GM18519 (cell line): ENCODE results near the gene FRMD1.

Experiments
- ATAC-seq: cut with Tn5 transposase; IDR thresholded peaks from one replicate; pipeline ENCODE4 v1.9.1; 2021; ENCODE audit warnings: mild to moderate bottlenecking, moderate library complexity; ENCODE audit not compliant: unreplicated experiment, low FRiP score

Gene FRMD1

GRCh38 chr6:168015009-168015408 lies 64.0 kb downstream of the FRMD1 start:
- ATAC-seq: no peak

GRCh38 chr6:168014428-168014827 lies 64.6 kb downstream of the FRMD1 start:
- no peak for ATAC-seq

- no peak for ATAC-seq
These were observed 65.6 kb downstream of the FRMD1 start for GRCh38 chr6:168013250-168013915.

GRCh38 chr6:168012431-168013249 lies 66.4 kb downstream of the FRMD1 start:
- no peak for ATAC-seq

DNA sequence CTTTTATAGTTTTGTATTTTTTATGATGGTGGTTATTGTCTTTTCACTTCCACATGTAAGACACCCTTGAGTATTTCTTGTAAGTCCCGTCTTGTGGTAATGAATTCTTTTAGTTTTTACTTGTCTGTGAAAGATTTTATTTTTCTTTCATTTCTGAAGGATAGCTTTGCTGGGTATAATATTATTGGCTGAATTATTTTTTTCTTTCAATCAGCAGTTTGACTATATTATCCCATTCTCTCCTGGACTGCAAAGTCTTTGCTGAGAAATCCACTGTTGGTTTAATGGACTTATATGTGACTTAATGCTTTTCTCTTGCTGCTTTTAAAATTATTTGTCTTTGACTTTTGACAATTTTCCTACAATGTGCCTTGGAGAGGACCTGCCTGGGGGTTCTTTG lies 67.7 kb downstream of the FRMD1 start:
- ATAC-seq: no peak

DNA sequence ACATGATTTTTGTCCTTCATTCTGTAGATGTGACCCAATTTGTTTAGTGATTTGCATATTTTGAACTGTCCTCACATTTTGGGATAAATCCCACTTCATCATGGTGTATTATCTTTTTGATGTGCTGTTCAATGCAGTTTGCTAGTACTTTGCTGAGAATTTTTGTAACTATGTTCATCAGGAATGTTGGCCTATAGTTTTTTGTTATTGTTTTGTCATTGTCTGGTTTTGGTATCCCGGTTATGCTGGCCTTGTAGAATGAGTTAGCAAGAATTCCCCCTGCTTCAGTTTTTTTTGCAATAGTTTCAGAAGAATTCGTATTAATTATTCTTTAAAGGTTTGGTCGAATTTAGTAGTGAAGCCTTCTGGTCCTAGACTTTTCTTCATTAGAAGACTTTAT lies 69.7 kb downstream of the FRMD1 start:
- ATAC-seq: no peak

GRCh38 chr6:168007592-168008338 lies 71.2 kb downstream of the FRMD1 start:
- no peak for ATAC-seq

DNA sequence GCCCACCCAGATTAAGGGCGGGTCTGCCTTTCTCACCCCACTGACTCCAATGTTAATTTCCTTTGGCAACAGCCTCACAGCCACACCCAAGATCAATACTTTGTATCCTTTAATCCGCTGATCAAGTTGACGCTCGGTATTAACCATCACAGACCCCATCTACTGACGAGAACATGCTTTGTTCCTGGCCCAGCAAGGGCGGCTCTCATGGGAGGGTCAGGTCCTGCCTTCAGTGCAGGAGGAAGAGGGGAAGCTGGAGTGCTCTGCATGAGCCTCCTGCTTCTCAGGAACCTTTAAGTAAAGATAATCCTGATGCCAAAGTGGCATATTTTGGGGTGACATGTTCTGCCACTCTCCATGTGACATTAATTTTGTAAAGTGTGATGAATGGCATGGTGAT lies 73.2 kb downstream of the FRMD1 start:
- ATAC-seq: no peak

GRCh38 chr6:168004945-168005344 lies 74.1 kb downstream of the FRMD1 start:
- ATAC-seq: no peak

- ATAC-seq: no peak
These were observed 75.0 kb downstream of the FRMD1 start for GRCh38 chr6:168004023-168004422.
